Activated CD4-positive, alpha-beta T cell treated with anti-CD3 and anti-CD28 coated beads, Interleukin-2, amount 10 ng/mL, durations not matched to agents 24 days and 14 days (primary cell): ENCODE measurements around the gene CYFIP1. TPM values are rescaled to one million over a fixed set of nuclear protein-coding genes. Genes with fewer than 3 reads are reported as not detected.

Experiments used
- DNase-seq: peaks from one replicate; pipeline ENCODE4 v3.0.0; 2022
- H3K27ac Mint-ChIP-seq: one replicate; pipeline ENCODE4 v1.8.0; 2022; ENCODE audit warnings: mild to moderate bottlenecking, mixed read lengths
- H3K27me3 Mint-ChIP-seq: one replicate; pipeline ENCODE4 v1.8.0; 2022; ENCODE audit warnings: mixed read lengths
- H3K36me3 Mint-ChIP-seq: one replicate; pipeline ENCODE4 v1.8.0; 2022; ENCODE audit warnings: low read depth, mild to moderate bottlenecking, mixed read lengths
- H3K4me1 Mint-ChIP-seq: one replicate; pipeline ENCODE4 v1.8.0; 2021; ENCODE audit warnings: mixed read lengths
- H3K4me3 Mint-ChIP-seq: one replicate; pipeline ENCODE4 v1.8.0; 2022; ENCODE audit warnings: mild to moderate bottlenecking, moderate library complexity, mixed read lengths
- H3K9me3 Mint-ChIP-seq: one replicate; pipeline ENCODE4 v1.8.0; 2021; ENCODE audit warnings: mixed read lengths
- intact Hi-C: fragments of 100-400 bp; cut with micrococcal nuclease; formaldehyde crosslinking; loops from one replicate; pipeline ENCODE4 v1.15.1; 2023
- total RNA-seq: library from RNA; stranded (reverse); gene quantifications from 2 replicates; pipeline ENCODE4 v1.2.3, GENCODE V29; 2022

CYFIP1 gene
- total RNA-seq, 1 donor from 2014 or later, result 60.8 TPM

DNA sequence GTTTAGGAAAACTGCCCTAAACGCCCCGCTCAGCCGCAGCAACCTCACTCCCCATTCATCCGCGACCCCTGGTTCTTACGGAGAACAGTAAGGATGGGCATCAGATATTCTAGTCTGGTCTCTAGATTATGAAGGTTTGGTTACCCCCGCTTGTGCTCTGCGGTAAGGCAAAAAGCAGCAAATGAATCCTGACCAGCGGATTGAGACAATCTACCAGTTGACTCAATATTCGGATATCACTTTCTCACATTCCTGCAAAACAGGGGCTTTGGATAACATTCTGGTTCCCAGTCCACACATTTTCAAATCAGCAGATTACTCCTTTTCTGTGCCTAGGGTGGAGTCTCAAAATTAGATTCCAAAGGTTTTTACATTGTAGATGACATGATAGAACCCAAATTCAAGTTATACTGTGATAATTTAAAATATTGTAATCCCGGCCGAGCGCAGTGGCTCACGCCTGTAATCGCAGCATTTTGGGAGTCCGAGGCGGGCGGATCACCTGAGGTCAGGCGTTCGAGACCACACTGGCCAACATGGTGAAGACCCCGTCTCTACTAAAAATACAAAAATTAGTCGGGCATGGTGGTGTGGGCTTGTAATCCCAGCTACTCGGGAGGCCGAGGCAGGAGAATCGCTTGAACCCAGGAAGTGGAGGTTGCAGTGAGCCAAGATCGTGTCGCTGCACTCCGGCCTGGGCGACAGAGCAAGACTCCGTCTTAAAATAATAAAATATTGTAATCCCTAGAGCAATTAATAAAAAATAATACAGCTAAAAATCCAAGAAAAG lies 1.1 kb upstream of the CYFIP1 start:
- Mint-ChIP-seq H3K9me3 (no peaks in the 10 kb centered on the region), H3K27me3 (peaks cover 22% of the 10 kb centered on the region), H3K4me3 (peak overlapping the region; percentile 67), H3K36me3 (peaks cover 4% of the 10 kb centered on the region), H3K27ac (no peak overlapping the region), H3K4me1 (peaks cover 12% of the 10 kb centered on the region)
- no peak for DNase-seq
- intact Hi-C loops, result no loop called here

- peak; percentile 80 for DNase-seq
- Mint-ChIP-seq H3K4me3 (peak overlapping the region; percentile 98), H3K27ac (peak overlapping the region; percentile 77), H3K9me3 (no peaks in the 10 kb centered on the region), H3K27me3 (peaks cover 22% of the 10 kb centered on the region), H3K36me3 (peaks cover 4% of the 10 kb centered on the region), H3K4me1 (peaks cover 15% of the 10 kb centered on the region)
- intact Hi-C loops, result loop anchor here (1.0 kb wide), 1 partner anchor 60 kb away; the partner anchor contains the start of gene TUBGCP5
Observed at GRCh38 chr15:22979238-22980188, 655 bp downstream of the CYFIP1 start.

- Mint-ChIP-seq H3K9me3 (no peaks in the 10 kb centered on the region), H3K27ac (peak overlapping the region; percentile 77), H3K36me3 (peaks cover 4% of the 10 kb centered on the region), H3K27me3 (peaks cover 22% of the 10 kb centered on the region), H3K4me3 (peak overlapping the region; percentile 98), H3K4me1 (peaks cover 18% of the 10 kb centered on the region)
- intact Hi-C loops, result no loop called here
- no peak for DNase-seq
Observed at GRCh38 chr15:22978691-22979237, 1.4 kb downstream of the CYFIP1 start.

DNA sequence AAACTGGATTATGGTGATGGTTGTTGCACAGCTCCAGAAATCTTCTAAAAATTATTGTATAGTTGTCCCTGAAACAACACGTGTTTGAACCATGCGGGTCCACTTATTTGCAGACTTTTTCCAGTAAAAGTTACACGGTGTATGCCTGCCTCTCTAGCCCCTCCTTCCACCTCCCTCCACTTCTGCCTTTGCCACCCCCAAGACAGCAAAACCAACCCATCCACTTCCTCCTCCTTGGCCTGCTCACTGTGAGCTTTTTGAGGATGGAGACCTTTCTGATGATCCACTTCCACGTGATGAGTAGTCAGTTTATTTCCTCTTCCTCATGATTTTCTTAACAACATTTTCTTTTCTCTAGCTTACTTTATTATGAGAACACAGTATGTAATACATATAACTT lies 5.4 kb downstream of the CYFIP1 start:
- Mint-ChIP-seq H3K9me3 (no peaks in the 10 kb centered on the region), H3K4me3 (no peak overlapping the region), H3K27ac (no peak overlapping the region), H3K4me1 (peaks cover 23% of the 10 kb centered on the region), H3K27me3 (peaks cover 17% of the 10 kb centered on the region), H3K36me3 (peaks cover 6% of the 10 kb centered on the region)
- intact Hi-C loops, result no loop called here
- DNase-seq, result no peak

- Mint-ChIP-seq H3K27me3 (peaks cover 9% of the 10 kb centered on the region), H3K4me3 (no peak overlapping the region), H3K36me3 (peaks cover 2% of the 10 kb centered on the region), H3K27ac (no peak overlapping the region), H3K4me1 (peaks cover 17% of the 10 kb centered on the region), H3K9me3 (no peaks in the 10 kb centered on the region)
- no peak for DNase-seq
- intact Hi-C loops, result no loop called here
Observed at GRCh38 chr15:22973987-22974386, 6.2 kb downstream of the CYFIP1 start.

DNA sequence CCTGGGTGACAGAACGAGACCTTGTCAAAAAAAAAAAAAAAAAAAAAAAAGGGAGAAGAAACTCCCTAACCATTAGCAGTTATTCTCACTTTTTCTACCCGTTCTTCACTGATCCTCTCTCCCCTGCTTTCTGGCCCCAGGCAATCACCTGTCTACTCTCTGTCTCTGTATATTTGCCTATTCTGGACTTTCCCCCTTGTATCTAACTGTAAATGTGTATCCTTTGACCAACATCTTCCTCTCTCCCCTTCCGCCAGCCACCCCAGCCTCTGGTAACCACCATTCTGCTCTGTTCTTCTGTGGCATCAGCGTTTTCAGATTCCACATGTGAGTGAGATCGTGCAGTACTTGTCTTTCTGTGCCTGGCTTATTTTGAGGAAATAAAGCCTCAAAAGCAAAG lies 6.9 kb downstream of the CYFIP1 start:
- Mint-ChIP-seq H3K27ac (no peak overlapping the region), H3K4me3 (no peak overlapping the region), H3K27me3 (peaks cover 3% of the 10 kb centered on the region), H3K4me1 (peaks cover 14% of the 10 kb centered on the region), H3K9me3 (no peaks in the 10 kb centered on the region), H3K36me3 (peaks cover 2% of the 10 kb centered on the region)
- intact Hi-C loops, result no loop called here
- no peak for DNase-seq

- Mint-ChIP-seq H3K4me3 (no peak overlapping the region), H3K4me1 (peaks cover 11% of the 10 kb centered on the region), H3K27me3 (peaks cover 3% of the 10 kb centered on the region), H3K9me3 (no peaks in the 10 kb centered on the region), H3K36me3 (peaks cover 2% of the 10 kb centered on the region), H3K27ac (no peak overlapping the region)
- DNase-seq, result no peak
- intact Hi-C loops, result no loop called here
Observed at GRCh38 chr15:22969489-22969888, 10.7 kb downstream of the CYFIP1 start.

- peaks cover 2% of the 10 kb centered on the region for H3K27me3 Mint-ChIP-seq
- H3K9me3 Mint-ChIP-seq, result no peaks in the 10 kb centered on the region
- no peak overlapping the region for H3K4me3 Mint-ChIP-seq
- H3K4me1 Mint-ChIP-seq, result peaks cover 5% of the 10 kb centered on the region
- no peak for DNase-seq
- intact Hi-C loops, result no loop called here
- no peak overlapping the region for H3K27ac Mint-ChIP-seq
- peaks cover 2% of the 10 kb centered on the region for H3K36me3 Mint-ChIP-seq
Observed at GRCh38 chr15:22968366-22968765, 11.8 kb downstream of the CYFIP1 start.

DNA sequence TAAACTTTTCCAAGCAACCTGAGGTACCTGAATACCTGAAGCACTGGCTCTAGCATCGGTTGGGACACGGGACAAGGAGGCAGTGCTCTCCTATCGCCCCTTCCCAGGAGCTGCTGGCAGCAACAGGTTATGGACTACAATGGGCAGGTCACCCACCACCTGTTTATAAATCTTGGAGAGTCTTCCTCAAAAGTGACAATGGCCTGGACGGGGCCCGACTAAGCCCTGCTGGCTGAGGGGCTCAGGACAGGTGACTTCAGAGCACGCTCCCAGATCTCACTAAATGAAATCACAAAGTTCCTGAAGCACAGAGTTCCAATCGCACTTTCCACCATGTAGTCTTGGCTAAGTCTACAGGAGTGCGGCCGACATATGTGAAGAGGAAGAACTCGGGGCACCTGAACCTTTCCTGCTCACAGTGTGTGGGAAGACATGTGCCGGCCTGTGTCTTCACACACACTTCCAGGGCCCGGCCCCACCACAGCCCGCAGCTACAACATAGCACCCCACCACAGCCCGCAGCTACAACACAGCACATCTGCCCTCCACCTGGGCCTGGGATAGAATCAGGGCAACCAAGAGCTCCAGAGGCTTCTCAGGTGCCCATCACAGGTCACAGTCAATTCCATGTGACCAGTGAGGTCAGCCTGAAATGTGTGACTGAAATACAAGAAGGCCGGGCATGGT lies 12.9 kb downstream of the CYFIP1 start:
- H3K27ac Mint-ChIP-seq, result no peak overlapping the region
- no peaks in the 10 kb centered on the region for H3K9me3 Mint-ChIP-seq
- peaks cover 3% of the 10 kb centered on the region for H3K4me1 Mint-ChIP-seq
- no peaks in the 10 kb centered on the region for H3K27me3 Mint-ChIP-seq
- no peaks in the 10 kb centered on the region for H3K36me3 Mint-ChIP-seq
- intact Hi-C loops, result no loop called here
- no peak for DNase-seq
- no peak overlapping the region for H3K4me3 Mint-ChIP-seq

GRCh38 chr15:22966321-22967083 lies 13.7 kb downstream of the CYFIP1 start:
- no peak overlapping the region for H3K27ac Mint-ChIP-seq
- no peak for DNase-seq
- H3K36me3 Mint-ChIP-seq, result no peaks in the 10 kb centered on the region
- H3K27me3 Mint-ChIP-seq, result no peaks in the 10 kb centered on the region
- intact Hi-C loops, result no loop called here
- peaks cover 3% of the 10 kb centered on the region for H3K4me1 Mint-ChIP-seq
- no peak overlapping the region for H3K4me3 Mint-ChIP-seq
- H3K9me3 Mint-ChIP-seq, result no peaks in the 10 kb centered on the region

GRCh38 chr15:22963641-22964040 lies 16.5 kb downstream of the CYFIP1 start:
- Mint-ChIP-seq H3K4me3 (no peak overlapping the region), H3K4me1 (peaks cover 4% of the 10 kb centered on the region), H3K27me3 (no peaks in the 10 kb centered on the region), H3K36me3 (no peaks in the 10 kb centered on the region), H3K9me3 (no peaks in the 10 kb centered on the region), H3K27ac (no peak overlapping the region)
- DNase-seq, result no peak
- intact Hi-C loops, result no loop called here

DNA sequence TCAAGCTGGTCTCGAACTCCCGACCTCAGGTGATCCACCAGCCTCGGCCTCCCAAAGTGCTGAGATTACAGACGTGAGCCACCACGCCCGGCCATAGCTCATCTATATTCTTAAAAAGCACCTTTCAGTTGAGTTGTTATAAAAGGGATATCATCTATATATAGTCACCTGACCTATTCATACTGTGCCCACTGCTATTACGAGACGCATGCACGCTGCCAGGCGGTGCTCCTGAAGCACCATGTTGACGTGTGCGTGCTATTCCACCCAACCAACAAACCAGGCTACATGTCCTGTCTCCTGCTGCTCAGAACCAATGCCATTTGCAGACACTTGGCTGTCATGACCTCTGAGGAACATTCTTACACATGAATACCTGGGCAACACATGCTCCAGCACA lies 17.6 kb downstream of the CYFIP1 start:
- Mint-ChIP-seq H3K4me1 (peaks cover 2% of the 10 kb centered on the region), H3K4me3 (no peak overlapping the region), H3K36me3 (no peaks in the 10 kb centered on the region), H3K27ac (no peak overlapping the region), H3K27me3 (no peaks in the 10 kb centered on the region), H3K9me3 (no peaks in the 10 kb centered on the region)
- DNase-seq, result no peak
- intact Hi-C loops, result no loop called here

- Mint-ChIP-seq H3K9me3 (no peaks in the 10 kb centered on the region), H3K36me3 (no peaks in the 10 kb centered on the region), H3K27me3 (no peaks in the 10 kb centered on the region), H3K4me1 (peaks cover 2% of the 10 kb centered on the region), H3K27ac (no peak overlapping the region), H3K4me3 (no peak overlapping the region)
- intact Hi-C loops, result no loop called here
- no peak for DNase-seq
Observed at GRCh38 chr15:22961762-22962161, 18.4 kb downstream of the CYFIP1 start.
